Fibroblast of skin of abdomen (primary cell): ENCODE data around the gene APMAP.
A peak's percentile ranks its signal among the peaks of the same experiment; 100 is the strongest.
"Not testable (repeated sequence)": the region's sequence is repeated elsewhere in the genome, so short reads cannot be mapped to it uniquely, and the experiment has no call there.

Source experiments
- DNase-seq: peaks from one replicate; pipeline ENCODE4 v3.0.0-alpha.2; 2013

APMAP gene

GRCh38 chr20:25006431-25007167, 14.0 kb upstream of the APMAP start:
- no peak for DNase-seq

DNA sequence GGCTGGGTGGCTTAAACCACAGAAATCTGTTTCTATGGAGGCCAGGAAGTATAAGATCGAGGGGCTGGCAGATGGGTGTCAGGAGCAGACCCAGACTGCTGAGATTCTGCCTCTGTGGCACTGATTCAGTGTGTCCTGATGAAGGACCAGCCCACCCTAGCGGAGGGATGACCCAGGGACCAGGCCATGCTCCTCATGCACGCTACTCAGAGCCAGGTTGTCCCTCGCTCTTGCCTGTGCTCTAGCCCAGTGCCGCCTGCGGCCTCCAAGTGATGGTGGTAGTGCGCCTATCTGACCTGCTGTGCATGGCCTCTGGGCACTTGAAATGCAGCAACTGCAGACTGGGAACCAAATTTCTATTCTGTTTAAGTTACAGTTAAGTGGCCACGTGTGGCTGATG, 13.1 kb upstream of the APMAP start:
- DNase-seq: no peak

GRCh38 chr20:25005220-25005619, 12.7 kb upstream of the APMAP start:
- DNase-seq: no peak

DNA sequence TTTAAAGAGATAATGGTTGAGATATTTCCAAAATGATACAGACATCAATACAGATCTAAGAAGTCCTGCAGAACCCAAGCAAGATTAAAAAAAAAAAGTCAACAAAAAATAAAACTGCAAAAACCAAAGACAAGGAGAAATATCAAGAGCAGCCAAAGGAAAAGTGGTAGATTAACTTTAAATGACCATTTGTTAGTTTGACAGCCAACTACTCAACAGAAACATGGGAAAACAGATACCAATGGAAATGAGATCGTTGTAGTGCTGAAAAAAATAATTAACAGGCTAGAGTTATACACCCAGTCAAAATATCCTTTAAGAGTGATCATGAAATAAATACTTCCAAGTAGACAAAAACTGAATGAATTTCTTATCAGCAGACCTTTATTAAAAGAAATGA, 10.5 kb upstream of the APMAP start:
- no peak for DNase-seq

DNA sequence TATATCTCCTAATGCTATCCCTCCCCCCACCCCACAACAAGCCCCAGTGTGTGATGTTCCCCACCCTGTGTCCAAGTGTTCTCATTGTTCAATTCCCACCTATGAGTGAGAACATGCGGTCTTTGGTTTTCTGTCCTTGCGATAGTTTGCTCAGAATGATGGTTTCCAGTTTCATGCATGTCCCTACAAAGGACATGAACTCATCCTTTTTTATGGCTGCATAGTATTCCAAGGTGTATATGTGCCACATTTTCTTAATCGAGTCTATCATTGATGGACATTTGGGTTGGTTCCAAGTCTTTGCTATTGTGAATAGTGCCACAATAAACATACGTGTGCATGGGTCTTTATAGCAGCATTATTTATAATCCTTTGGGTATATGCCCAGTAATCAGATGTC, 8.8 kb upstream of the APMAP start:
- not testable (repeated sequence) for DNase-seq

- peak; percentile 89 for DNase-seq
Measured at GRCh38 chr20:25000268-25000801, 7.8 kb upstream of the APMAP start.

DNA sequence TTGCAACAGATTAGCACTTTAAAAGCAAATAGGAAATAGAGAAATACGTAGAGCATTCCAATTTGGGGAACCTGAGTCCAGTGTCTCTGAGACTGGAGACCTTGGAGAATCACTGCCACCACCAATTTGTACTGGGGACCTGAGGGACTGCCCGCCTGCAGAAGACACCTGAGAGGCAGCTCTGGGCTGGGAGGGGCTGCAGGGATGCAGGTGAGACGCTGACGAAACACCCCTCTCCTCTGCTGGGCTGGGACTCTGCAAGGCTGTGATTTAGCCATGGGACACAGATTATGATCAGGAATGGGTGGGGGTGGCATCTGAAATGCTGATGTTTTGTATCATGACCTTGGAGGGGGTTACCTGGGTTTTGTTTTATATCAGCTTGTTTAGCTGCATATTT, 7.0 kb upstream of the APMAP start:
- no peak for DNase-seq

DNA sequence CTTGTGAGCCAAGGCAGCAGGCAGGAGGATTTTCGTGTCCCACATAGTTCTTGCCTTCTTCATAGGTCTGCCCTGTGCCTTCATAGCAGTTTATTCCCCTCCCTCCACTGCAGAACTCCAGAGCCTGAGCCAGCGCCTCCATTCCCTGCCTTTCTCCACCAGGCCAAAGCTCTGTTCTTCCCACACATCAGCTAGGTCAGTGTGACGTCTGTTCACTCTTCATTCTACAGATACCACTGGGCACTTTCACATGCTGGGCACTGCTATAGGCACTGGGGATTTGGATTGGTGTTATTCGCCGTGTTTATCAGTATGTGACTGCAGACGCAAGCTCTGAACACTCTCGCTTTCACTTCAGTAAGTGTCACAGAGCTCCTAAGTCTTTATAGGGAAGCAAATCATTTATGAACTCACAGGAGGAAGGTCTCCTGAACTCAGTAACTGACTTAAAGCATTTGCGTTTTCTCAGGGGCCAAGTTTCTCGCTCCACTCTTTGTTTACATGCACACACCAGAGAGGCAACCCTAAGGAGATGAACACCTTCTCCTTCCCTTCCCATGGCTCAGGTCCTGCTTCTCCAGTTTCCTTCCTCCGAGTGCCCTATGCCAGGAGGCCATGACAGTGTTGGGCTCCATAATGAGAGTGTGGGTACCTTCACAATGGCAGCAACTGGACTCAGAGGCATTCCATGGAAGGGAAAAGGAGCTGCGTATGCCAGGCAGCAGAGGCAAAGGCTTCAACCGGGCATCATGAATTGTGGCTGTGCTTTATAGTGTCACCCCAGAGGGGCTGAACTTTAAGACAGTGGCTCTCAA, 6.3 kb upstream of the APMAP start:
- DNase-seq: no peak

- no peak for DNase-seq
Measured at GRCh38 chr20:24998121-24998520, 5.6 kb upstream of the APMAP start.

GRCh38 chr20:24996449-24997377, 4.2 kb upstream of the APMAP start:
- DNase-seq: no peak

DNA sequence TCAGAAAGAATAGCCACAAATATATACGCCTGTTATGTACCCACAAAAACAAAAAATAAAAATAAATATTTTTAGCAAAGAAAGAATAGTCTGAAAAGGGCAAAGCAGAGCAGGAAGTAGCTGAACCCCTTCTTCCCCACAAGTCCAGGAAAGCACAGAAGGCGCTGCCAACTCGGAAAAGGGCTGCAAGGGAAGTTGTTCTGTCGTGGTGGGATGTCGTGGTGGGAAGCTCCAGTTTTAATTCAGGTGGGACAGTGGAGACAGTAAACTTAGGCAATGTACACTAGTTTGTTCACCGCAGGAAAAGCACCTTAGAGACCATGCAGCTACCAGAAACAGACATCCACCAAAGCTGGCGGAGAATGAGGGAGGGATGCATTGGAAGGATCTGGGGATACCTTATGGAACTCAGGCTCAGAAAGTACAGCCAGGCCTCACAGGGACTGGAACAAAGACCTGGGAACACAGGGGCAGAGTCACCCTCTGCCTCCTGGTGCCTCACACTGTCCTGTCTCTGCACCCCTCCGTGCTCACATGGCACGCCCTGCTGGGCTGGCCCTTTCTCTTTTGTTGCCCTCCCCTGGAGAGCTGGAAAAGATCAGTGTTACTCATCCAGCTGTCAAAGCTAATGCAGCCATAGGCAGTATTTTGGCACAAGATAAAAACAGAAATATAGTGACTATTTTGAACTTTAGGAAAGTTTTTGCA, 3.3 kb upstream of the APMAP start:
- no peak for DNase-seq

GRCh38 chr20:24994470-24995368, 2.2 kb upstream of the APMAP start:
- DNase-seq: peak; percentile 71

GRCh38 chr20:24994186-24994465, 1.6 kb upstream of the APMAP start:
- no peak for DNase-seq

DNA sequence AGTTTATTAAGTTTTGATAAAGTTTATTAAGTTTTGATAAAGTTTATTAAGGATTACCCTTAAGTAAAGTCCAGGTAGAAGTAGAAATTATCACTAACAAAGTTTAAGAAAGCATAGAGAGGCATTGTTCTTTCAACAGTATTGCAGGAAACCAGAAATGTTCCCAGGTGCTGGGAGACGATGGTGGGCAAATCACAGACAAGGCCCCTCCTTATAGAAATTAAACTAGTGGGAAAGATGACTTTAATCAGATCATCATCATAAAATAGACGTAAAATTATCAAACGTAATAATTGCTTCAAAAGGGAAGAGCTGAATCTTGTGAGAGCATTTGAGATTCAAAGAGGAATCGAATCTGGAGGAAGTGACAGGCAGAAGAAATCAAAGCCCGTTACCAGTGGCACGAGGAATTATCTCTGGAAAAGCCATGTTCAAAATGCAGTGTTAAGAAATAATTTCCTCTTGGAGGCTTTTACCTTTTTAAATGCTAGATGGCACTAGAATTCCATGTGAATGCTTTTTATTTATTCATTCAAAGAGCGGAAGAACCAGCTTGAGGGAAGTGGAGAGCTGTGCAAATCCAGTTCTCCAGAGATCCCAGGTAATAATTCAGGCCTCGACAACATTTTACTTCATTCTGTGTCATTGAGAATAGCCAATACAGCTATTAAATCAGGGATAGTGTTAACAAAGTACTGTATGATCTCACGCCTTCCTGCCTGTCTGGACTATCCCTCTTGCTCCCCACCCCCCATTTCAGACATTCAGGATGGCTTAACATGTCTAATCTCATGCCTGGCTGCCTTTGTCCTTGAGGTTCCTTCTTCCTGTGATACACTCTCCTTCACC, 1.0 kb upstream of the APMAP start:
- peak; percentile 55 for DNase-seq

DNA sequence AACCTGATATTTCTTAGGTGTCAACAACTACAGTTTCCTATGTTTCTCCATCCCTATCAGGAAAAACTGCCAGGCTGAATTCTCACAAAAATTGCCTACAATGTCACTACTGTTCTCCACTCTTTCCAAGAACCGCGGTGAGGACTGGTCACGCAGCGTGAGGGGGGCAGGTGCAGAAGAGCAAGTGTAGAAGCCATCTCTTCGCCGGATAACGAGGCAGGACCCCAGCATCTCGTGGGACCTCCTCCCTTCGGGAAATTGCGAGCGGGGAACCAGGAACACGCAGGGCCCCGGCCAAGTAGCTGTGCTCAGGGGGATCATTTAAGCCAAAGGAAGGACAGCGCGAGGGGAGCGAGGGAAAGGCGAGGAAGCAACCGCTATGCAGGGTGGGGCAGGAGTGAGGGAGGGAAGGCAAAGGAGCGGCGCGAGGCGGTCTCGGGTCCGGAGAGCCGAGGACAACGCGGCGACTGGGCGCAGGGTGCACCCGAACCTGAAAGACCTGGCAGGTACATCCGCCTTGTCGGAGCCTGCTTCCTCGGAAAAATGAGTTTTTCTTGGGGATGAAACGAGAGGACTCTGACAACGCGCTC, 559 bp downstream of the APMAP start:
- no peak for DNase-seq

GRCh38 chr20:24990810-24991252, 1.7 kb downstream of the APMAP start:
- DNase-seq: no peak

DNA sequence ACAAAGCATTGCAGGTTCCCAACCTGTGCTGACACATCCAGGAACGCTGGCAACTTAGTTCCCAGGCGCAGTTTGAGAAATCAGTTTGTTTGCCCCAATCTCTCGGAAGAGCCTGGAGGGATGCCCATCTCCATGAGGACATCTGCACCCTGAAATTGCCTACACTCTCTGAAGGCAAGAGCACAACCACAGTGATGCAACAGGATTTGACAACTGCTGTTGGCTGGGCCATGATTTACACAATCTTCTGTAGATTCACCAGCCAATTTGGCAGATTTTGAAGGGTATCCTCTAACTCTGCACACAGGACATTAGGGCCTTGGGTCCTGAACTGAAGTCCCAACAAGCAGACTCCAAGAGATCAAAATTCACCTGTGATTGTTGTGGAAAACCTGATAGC, 3.4 kb downstream of the APMAP start:
- DNase-seq: no peak

DNA sequence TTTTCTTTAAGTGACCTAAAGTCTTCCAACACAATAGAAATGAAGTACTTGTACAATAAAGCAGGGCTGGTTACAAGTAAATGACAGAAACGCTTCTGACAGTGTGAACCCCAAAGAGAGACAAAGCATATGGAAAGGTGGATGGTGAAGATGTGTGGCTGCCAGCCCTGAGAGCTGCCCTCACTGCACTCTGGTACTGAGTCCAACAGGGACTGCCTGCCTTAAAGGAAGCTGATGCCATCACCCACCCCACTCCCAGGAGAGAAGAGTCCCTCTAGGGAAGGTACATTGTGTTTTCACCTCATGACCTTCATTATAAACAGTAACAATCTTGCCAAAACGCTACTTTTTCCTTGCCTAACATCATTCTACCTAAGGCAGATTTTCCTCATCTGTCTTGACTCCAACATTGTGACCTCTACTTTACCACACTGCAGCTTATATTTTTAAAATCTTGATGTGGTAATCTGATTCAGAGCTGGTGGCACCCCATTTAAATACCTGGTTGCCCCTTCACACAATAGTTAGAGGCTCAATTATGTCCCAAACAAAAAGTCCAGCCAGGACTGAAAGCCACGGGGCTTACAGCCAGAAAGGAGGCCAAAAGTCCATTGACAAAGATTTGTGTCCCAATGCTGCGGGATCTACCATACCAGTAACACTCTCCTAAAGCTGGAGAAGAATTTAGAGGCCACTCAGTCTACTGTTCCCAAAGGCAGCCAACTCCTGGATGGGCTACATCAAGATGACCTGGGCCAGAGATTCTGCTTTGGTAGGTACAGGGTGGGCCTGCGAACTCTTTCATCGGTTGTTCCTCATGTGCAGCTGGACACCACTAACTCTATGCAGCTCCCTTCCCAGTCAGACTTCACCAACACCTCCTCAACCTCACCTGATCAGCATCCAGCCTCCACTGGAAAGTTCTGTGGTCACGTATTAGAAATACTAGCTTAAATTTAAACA, 4.4 kb downstream of the APMAP start:
- no peak for DNase-seq

- no peak for DNase-seq
Measured at GRCh38 chr20:24987244-24987643, 5.3 kb downstream of the APMAP start.
